ENCODE data around the gene CFH.

CFH gene

DNA sequence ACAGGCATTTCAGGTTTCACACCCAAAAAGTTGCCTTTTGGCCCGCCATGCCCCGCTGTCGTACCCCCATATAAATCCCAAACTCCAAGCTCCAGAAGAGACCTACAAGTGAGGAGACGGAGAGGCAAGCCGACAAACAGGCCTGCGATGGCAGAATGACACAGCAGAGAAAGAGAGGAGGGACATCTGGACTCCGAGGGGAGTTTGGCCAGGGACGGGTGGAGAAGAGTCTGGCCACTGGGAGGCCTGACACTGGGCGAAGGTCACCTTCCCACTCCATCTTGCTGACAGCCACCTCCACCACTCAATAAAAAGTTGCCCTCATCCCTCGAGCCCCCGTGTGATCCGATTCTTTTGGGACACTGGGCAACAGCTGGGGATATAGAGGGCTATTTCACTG, 1.9 kb upstream of the CFH start:
- Mint-ChIP-seq H3K27ac (ENCODE audit: low read depth) (no peak overlapping the region), H3K9me3 (no peaks in the 10 kb centered on the region), H3K4me1 (peaks cover 7% of the 10 kb centered on the region), H3K36me3 (ENCODE audit: insufficient read depth) (no peaks in the 10 kb centered on the region), H3K27me3 (no peaks in the 10 kb centered on the region), H3K4me3 (no peak overlapping the region)
- ATAC-seq (replicated peaks; ENCODE audit: extremely low read depth, poor library complexity, severe bottlenecking) (no peak), DNase-seq (ENCODE audit: low spot score in 2 of 2) (no peak)

DNA sequence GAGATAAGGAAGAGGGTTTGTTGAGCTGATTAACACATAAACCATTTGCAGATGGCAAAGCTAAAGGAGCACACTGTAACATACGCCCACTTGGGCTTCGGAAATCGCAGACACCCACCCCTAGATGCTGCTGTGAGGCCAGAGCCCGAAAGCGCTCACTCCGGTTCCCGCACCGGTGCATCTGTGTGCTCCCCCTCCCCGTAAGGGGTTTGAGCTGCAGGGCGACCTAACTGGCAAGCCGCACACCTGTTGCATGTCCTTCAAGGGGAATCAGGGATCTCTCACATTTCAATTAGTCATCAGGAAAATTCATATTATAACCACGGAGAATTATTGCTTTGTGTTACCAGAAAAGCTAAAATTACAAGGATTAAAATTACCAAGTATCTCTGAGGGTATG, 1.4 kb upstream of the CFH start:
- H3K4me3 Mint-ChIP-seq, result no peak overlapping the region
- ATAC-seq (replicated peaks; ENCODE audit: extremely low read depth, poor library complexity, severe bottlenecking) (no peak), DNase-seq (ENCODE audit: low spot score in 2 of 2) (no peak)
- H3K4me1 Mint-ChIP-seq, result peaks cover 7% of the 10 kb centered on the region
- no peaks in the 10 kb centered on the region for H3K27me3 Mint-ChIP-seq
- H3K9me3 Mint-ChIP-seq, result no peaks in the 10 kb centered on the region
- no peaks in the 10 kb centered on the region for H3K36me3 Mint-ChIP-seq (ENCODE audit: insufficient read depth)
- no peak overlapping the region for H3K27ac Mint-ChIP-seq (ENCODE audit: low read depth)

DNA sequence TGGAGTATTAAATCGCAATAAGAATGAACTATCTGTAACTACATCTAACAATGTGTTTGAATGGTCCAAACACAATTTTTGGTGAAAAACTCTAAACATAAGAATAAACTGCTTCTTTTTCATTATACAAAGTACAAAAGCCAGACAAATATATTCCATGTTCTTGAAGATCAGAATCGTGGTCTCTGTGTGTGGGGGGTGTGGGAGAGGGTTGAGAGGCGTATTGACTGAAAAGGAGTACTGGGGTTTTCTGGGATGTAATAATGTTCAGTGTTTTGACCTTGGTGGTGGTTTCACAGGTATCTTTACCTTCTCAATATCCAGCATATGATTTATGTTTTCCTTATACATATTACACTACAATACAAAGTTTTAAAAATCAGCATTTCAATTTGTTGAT, 764 bp upstream of the CFH start:
- no peak for ATAC-seq (replicated peaks; ENCODE audit: extremely low read depth, poor library complexity, severe bottlenecking)
- no peak for DNase-seq (ENCODE audit: low spot score in 2 of 2)
- Mint-ChIP-seq H3K9me3 (no peaks in the 10 kb centered on the region), H3K4me3 (peak overlapping the region; percentile 61), H3K27me3 (no peaks in the 10 kb centered on the region), H3K36me3 (ENCODE audit: insufficient read depth) (no peaks in the 10 kb centered on the region), H3K27ac (ENCODE audit: low read depth) (no peak overlapping the region), H3K4me1 (peaks cover 7% of the 10 kb centered on the region)

DNA sequence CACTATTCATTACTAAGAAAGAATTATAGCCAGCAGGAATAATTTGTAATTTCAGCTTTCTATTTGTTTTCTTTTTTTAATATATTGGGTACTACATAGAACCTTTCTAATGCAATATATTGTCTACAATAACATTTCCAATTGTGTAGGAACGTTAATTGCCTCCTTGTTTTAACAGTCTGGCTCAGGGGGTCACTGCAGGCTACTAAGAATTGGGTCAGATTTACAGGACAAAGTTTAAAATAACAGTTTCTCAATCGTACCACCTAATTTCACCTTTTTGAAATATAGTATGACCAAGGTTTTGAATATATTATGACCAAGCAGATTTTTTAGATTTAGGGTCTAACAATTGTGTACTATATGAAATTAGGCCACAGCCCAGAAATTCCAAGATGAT, 2.4 kb downstream of the CFH start:
- H3K9me3 Mint-ChIP-seq, result no peaks in the 10 kb centered on the region
- ATAC-seq (replicated peaks; ENCODE audit: extremely low read depth, poor library complexity, severe bottlenecking) (no peak), DNase-seq (ENCODE audit: low spot score in 2 of 2) (no peak)
- no peaks in the 10 kb centered on the region for H3K36me3 Mint-ChIP-seq (ENCODE audit: insufficient read depth)
- no peaks in the 10 kb centered on the region for H3K27me3 Mint-ChIP-seq
- H3K27ac Mint-ChIP-seq (ENCODE audit: low read depth), result no peak overlapping the region
- no peak overlapping the region for H3K4me3 Mint-ChIP-seq
- peaks cover 7% of the 10 kb centered on the region for H3K4me1 Mint-ChIP-seq

DNA sequence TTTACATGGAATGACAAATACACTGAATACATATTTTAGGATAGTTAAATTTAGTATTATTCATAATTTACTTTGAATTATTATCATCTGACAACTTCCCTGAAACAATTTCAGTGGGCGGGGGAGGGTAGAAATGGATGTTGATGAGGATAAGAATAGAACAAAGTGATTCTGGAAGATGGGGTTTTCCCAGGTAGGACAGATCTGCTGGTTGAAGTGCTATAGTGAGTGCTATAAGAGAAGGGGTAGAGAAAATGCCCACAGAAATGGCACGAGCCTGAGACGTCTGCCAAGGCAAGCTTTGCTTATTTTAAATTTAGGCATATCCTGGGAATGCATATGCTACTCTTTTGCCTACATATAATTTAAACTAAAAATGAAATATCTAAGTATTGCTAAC, 3.2 kb downstream of the CFH start:
- Mint-ChIP-seq H3K9me3 (no peaks in the 10 kb centered on the region), H3K4me1 (peaks cover 7% of the 10 kb centered on the region), H3K27ac (ENCODE audit: low read depth) (no peak overlapping the region), H3K4me3 (no peak overlapping the region), H3K36me3 (ENCODE audit: insufficient read depth) (no peaks in the 10 kb centered on the region), H3K27me3 (no peaks in the 10 kb centered on the region)
- DNase-seq (ENCODE audit: low spot score in 2 of 2) (no peak), ATAC-seq (replicated peaks; ENCODE audit: extremely low read depth, poor library complexity, severe bottlenecking) (no peak)

DNA sequence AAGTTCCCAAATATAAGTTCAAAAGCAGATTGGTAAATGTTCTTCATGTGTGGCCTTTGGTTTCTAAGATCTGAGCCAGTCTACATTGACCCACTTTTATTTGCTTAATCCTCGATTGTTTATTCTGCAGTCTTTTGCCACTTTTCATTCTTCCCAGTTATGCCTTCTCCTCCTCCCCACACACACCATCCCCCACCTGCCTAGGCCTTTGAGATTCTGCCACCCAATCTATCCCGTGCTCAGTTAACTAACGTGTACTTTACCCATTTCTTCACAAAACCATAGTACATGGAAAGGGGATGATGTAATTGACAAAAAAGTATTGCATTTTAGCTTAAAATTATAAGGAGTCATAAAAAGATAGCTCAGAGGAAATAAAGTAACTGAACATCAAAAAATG, 3.7 kb downstream of the CFH start:
- no peak for ATAC-seq (replicated peaks; ENCODE audit: extremely low read depth, poor library complexity, severe bottlenecking)
- Mint-ChIP-seq H3K4me1 (peaks cover 11% of the 10 kb centered on the region), H3K4me3 (no peak overlapping the region), H3K27me3 (no peaks in the 10 kb centered on the region), H3K36me3 (ENCODE audit: insufficient read depth) (no peaks in the 10 kb centered on the region), H3K9me3 (no peaks in the 10 kb centered on the region), H3K27ac (ENCODE audit: low read depth) (no peak overlapping the region)
- DNase-seq (ENCODE audit: low spot score in 2 of 2), result no peak

DNA sequence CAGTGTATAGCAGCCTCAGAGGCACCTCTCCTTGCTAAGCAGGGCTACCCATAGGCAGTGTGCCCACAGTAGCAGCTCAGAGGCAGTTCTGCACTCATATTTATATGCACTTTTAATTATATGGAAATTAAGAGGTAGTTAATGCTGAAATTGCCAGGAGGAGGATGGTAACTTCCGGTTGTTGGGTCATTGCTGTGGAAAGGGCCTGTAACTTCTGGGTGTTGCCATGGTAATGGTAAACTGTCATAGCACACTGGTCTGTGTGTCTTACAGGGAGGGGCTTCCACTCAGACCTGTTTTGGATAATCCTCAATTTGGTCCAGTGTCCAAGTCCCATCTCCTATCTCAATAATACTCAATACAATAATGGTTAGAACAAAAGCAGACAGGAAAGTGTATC, 7.6 kb downstream of the CFH start:
- no peak for ATAC-seq (replicated peaks; ENCODE audit: extremely low read depth, poor library complexity, severe bottlenecking)
- H3K9me3 Mint-ChIP-seq, result no peaks in the 10 kb centered on the region

DNA sequence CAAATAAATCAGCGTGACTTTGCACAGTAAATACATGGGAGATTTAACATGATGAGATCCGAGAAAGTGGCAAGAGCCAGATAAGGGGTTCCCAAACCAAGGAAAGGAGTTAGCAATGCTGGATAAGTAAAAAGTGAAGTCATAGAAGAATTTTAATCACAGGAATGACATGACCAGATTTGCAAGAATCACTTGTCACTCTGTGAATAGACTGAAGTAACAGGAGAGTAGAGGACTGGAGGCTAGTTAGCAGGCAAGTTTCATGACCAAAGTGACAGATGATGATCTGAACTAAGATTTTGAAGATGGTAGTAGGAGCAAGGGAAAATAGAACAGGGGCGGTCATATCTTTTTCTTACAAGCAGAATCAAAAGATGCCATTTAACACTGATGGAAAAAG, 8.4 kb downstream of the CFH start:
- peaks cover 2% of the 10 kb centered on the region for H3K36me3 Mint-ChIP-seq (ENCODE audit: insufficient read depth)
- no peaks in the 10 kb centered on the region for H3K27me3 Mint-ChIP-seq
- no peak for DNase-seq (ENCODE audit: low spot score in 2 of 2)
- H3K4me1 Mint-ChIP-seq, result peaks cover 5% of the 10 kb centered on the region
- H3K9me3 Mint-ChIP-seq, result no peaks in the 10 kb centered on the region
- ATAC-seq (replicated peaks; ENCODE audit: extremely low read depth, poor library complexity, severe bottlenecking), result no peak
- peak overlapping the region; percentile 5 for H3K27ac Mint-ChIP-seq (ENCODE audit: low read depth)
- no peak overlapping the region for H3K4me3 Mint-ChIP-seq

More for the DNA sequence above, 7.6 kb downstream of the CFH start:
- Mint-ChIP-seq H3K4me1 (peaks cover 5% of the 10 kb centered on the region), H3K27ac (ENCODE audit: low read depth) (peak overlapping the region; percentile 5), H3K27me3 (no peaks in the 10 kb centered on the region), H3K36me3 (ENCODE audit: insufficient read depth) (peaks cover 2% of the 10 kb centered on the region), H3K4me3 (no peak overlapping the region)
- no peak for DNase-seq (ENCODE audit: low spot score in 2 of 2)

DNA sequence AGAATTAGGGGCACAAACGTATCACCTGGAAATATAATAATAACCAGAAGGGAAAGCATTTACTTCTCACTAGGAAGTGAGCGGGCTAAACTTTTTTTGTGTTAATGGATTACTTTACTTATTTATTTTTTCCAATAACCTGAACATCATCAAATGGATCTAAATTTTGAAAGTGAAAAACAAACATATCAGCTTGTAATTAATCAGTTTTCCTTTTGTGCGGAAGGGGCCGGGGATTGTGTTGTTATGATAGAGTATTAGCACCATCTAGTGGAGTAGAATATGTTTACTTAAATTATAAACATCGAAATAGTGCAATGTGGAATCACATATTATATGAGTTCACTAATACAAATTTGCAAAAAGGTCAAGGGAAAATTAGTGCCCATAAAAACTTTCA, 9.0 kb downstream of the CFH start:
- ATAC-seq (replicated peaks; ENCODE audit: extremely low read depth, poor library complexity, severe bottlenecking) (no peak), DNase-seq (ENCODE audit: low spot score in 2 of 2) (no peak)
- no peaks in the 10 kb centered on the region for H3K9me3 Mint-ChIP-seq

DNA sequence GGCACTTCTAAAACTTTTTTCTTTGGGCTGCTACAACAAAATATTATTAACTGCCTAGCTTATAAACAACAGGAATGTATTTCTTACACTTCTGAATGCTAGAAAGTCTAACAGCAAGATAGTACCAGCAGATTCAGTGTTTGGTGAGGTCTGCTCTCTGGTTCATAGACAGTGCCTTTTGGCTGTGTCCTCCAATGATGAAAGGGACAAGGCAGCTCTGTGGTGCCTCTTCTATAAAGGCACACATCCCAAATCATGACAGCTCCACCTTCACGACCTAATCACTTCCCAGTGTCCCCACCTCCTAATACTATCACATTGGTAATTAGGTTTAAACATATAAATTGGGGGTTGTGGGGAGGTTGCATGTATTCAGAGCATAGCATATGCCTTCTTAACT, 9.5 kb downstream of the CFH start:
- H3K9me3 Mint-ChIP-seq, result no peaks in the 10 kb centered on the region
- no peak overlapping the region for H3K4me3 Mint-ChIP-seq
- ATAC-seq (replicated peaks; ENCODE audit: extremely low read depth, poor library complexity, severe bottlenecking) (no peak), DNase-seq (ENCODE audit: low spot score in 2 of 2) (no peak)
- H3K4me1 Mint-ChIP-seq, result peaks cover 5% of the 10 kb centered on the region
- H3K27me3 Mint-ChIP-seq, result no peaks in the 10 kb centered on the region
- H3K36me3 Mint-ChIP-seq (ENCODE audit: insufficient read depth), result peaks cover 2% of the 10 kb centered on the region
- no peak overlapping the region for H3K27ac Mint-ChIP-seq (ENCODE audit: low read depth)

More for the DNA sequence above, 9.0 kb downstream of the CFH start:
- Mint-ChIP-seq H3K27ac (ENCODE audit: low read depth) (no peak overlapping the region), H3K36me3 (ENCODE audit: insufficient read depth) (peaks cover 2% of the 10 kb centered on the region), H3K4me3 (no peak overlapping the region), H3K27me3 (no peaks in the 10 kb centered on the region), H3K4me1 (peaks cover 5% of the 10 kb centered on the region)

DNA sequence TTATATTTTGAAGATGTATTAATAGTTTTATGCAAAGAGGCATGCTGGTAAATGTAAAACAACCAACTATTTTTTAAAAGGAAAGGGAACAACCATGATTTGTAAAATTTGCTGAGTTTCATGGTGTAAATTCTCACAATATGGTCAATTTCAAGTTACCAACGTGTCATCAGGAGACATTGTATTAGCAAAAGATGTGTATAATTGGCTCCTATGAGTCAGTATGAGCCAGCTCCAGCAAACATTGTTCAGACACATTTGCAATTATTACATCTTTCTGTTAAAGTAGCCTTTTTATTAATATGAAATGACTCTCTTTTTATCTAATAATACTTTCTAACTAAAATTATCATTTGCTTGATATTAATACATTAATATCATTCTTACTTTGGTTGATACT, 15.3 kb downstream of the CFH start:
- Mint-ChIP-seq H3K27me3 (no peaks in the 10 kb centered on the region), H3K36me3 (ENCODE audit: insufficient read depth) (no peaks in the 10 kb centered on the region), H3K27ac (ENCODE audit: low read depth) (no peak overlapping the region), H3K4me3 (no peak overlapping the region), H3K4me1 (no peaks in the 10 kb centered on the region), H3K9me3 (no peaks in the 10 kb centered on the region)
- DNase-seq (ENCODE audit: low spot score in 2 of 2), result no peak
- ATAC-seq (replicated peaks; ENCODE audit: extremely low read depth, poor library complexity, severe bottlenecking), result no peak

DNA sequence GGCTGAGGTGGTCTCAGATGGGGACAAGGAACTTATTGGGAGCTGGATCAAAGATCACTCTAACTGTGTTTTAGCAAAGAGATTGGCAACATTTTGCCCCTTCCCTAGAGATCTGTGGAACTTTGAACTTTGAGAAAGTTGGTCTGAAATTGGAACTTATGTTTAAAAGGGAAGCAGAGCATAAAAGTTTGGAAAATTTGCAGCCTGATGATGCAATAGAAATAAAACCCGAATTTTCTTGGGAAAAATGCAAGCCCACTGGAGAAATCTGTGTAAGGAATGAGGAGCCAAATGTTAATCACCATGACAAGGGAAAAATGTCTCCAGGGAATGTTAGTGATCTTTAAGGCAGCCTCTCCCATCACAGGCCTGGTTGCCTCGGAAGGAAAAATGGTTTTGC, 17.2 kb downstream of the CFH start:
- Mint-ChIP-seq H3K4me3 (no peak overlapping the region), H3K27me3 (no peaks in the 10 kb centered on the region), H3K4me1 (no peaks in the 10 kb centered on the region), H3K9me3 (no peaks in the 10 kb centered on the region), H3K36me3 (ENCODE audit: insufficient read depth) (peaks cover 2% of the 10 kb centered on the region), H3K27ac (ENCODE audit: low read depth) (no peak overlapping the region)
- DNase-seq (ENCODE audit: low spot score in 2 of 2) (no peak), ATAC-seq (replicated peaks; ENCODE audit: extremely low read depth, poor library complexity, severe bottlenecking) (no peak)

DNA sequence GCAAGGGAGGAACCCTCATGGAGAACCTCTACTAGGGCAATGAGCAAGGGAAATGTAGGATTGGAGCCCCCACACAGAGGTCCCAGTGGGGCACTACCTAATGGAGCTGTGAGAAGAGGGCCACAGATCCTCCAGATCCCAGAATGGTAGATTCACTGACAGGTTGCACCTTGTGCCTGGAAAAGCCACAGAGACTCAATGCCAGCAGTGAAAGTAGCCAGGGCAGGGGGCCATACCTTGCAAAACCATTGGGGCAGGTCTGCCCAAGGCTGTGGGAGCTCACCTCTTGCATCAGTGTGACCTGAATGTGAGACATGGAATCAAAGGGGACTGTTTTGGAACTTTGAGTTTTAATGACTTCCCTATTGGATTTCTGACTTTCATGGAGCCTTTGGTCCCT, 17.9 kb downstream of the CFH start:
- DNase-seq (ENCODE audit: low spot score in 2 of 2), result no peak
- Mint-ChIP-seq H3K4me3 (no peak overlapping the region), H3K9me3 (no peaks in the 10 kb centered on the region), H3K4me1 (no peaks in the 10 kb centered on the region), H3K27me3 (no peaks in the 10 kb centered on the region), H3K36me3 (ENCODE audit: insufficient read depth) (peaks cover 2% of the 10 kb centered on the region), H3K27ac (ENCODE audit: low read depth) (no peak overlapping the region)
- ATAC-seq (replicated peaks; ENCODE audit: extremely low read depth, poor library complexity, severe bottlenecking), result no peak

DNA sequence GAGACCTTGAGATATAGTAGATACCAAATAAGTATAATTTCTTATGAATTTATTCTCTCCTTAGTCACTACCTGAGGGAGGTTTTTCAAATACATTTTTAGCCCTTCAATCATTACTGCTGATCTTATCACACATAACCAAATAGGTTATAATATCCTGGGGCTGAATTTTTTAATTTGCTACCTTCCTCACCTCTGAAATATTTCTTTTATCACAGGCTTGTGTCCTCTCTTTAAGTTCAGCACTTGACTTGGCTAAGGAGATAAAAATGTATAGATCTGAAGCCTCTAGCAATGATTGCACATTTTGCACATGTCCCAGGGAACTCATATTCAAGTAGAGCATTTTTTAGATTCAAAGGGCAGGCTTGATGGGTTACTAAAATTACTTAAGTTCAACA, 23.1 kb downstream of the CFH start:
- Mint-ChIP-seq H3K27me3 (no peaks in the 10 kb centered on the region), H3K9me3 (no peaks in the 10 kb centered on the region), H3K36me3 (ENCODE audit: insufficient read depth) (peaks cover 5% of the 10 kb centered on the region), H3K4me3 (no peak overlapping the region), H3K27ac (ENCODE audit: low read depth) (no peak overlapping the region), H3K4me1 (no peaks in the 10 kb centered on the region)
- DNase-seq (ENCODE audit: low spot score in 2 of 2) (no peak), ATAC-seq (replicated peaks; ENCODE audit: extremely low read depth, poor library complexity, severe bottlenecking) (no peak)

All from central memory CD8-positive, alpha-beta T cell (primary cell).